Left lobe of liver (tissue), 2 donors: ENCODE measurements around the gene HSPD1. TPM values are rescaled to one million over a fixed set of nuclear protein-coding genes. Genes with fewer than 3 reads are reported as not detected.
"Not testable (repeated sequence)": the region's sequence is repeated elsewhere in the genome, so short reads cannot be mapped to it uniquely, and the experiment has no call there.

Experiments used
- ATAC-seq: fragments of 200-7000 bp; cut with Tn5 transposase; one replicate; pipeline ENCODE4 v1.9.1; 2020; ENCODE audit warnings: mild to moderate bottlenecking, moderate library complexity
- DNase-seq: peaks from one replicate; pipeline ENCODE4 v3.0.0-alpha.2; 2020; ENCODE audit warnings: low spot score
- total RNA-seq: library from RNA; stranded (reverse); gene quantifications from one replicate; pipeline ENCODE4 v1.2.1, GENCODE V29; 2021
- donor health status: DM: no; HTN: no; CAD: no; lungs with moderate emphysema.
- donor health status: DM: no; HTN: yes; CAD: no.

HSPD1 gene
- total RNA-seq, 1 donor from 2014 or later: 239 TPM

- ATAC-seq (no peak), DNase-seq (no peak)
Measured at GRCh38 chr2:197497326-197497725, 2.3 kb downstream of the HSPD1 start.

GRCh38 chr2:197496695-197497094, 2.9 kb downstream of the HSPD1 start:
- DNase-seq: no peak
- no peak for ATAC-seq

GRCh38 chr2:197495433-197496134, 4.1 kb downstream of the HSPD1 start:
- DNase-seq: peak; percentile 11
- no peak for ATAC-seq

GRCh38 chr2:197487385-197487784, 12.3 kb downstream of the HSPD1 start:
- peak; percentile 11 for DNase-seq
- no peak for ATAC-seq

GRCh38 chr2:197486175-197486574, 13.5 kb downstream of the HSPD1 start:
- DNase-seq (no peak), ATAC-seq (no peak)

- not testable (repeated sequence) for DNase-seq, ATAC-seq
Measured at GRCh38 chr2:197484248-197484647, 15.4 kb downstream of the HSPD1 start.

GRCh38 chr2:197480165-197481036, 19.2 kb downstream of the HSPD1 start:
- no peak for DNase-seq

GRCh38 chr2:197477797-197478196, 21.8 kb downstream of the HSPD1 start:
- no peak for DNase-seq
- no peak for ATAC-seq

More at GRCh38 chr2:197480165-197481036, 19.2 kb downstream of the HSPD1 start:
- peak; percentile 25 for ATAC-seq

- ATAC-seq (no peak), DNase-seq (no peak)
Measured at GRCh38 chr2:197472166-197472565, 27.5 kb downstream of the HSPD1 start.

GRCh38 chr2:197464175-197464574, 35.5 kb downstream of the HSPD1 start:
- ATAC-seq (no peak), DNase-seq (no peak)

GRCh38 chr2:197461057-197461456, 38.6 kb downstream of the HSPD1 start:
- DNase-seq (no peak), ATAC-seq (no peak)

- DNase-seq (no peak), ATAC-seq (no peak)
Measured at GRCh38 chr2:197460649-197461048, 39.0 kb downstream of the HSPD1 start.

GRCh38 chr2:197455428-197455827, 44.2 kb downstream of the HSPD1 start:
- no peak for DNase-seq
- ATAC-seq: no peak

- no peak for ATAC-seq
Measured at GRCh38 chr2:197454923-197455322, 44.7 kb downstream of the HSPD1 start.

GRCh38 chr2:197453914-197454398, 45.7 kb downstream of the HSPD1 start:
- ATAC-seq (peak; percentile 64), DNase-seq (peak; percentile 80)

More at GRCh38 chr2:197454923-197455322, 44.7 kb downstream of the HSPD1 start:
- DNase-seq: no peak

- peak; percentile 100 for DNase-seq
- peak; percentile 89 for ATAC-seq
Measured at GRCh38 chr2:197453123-197453913, 46.3 kb downstream of the HSPD1 start, which contains the start of gene COQ10B. TSS of gene COQ10B (plus strand) at chr2:197453552. CDS start at chr2:197453561, 9 bp downstream.

- ATAC-seq (peak; percentile 67), DNase-seq (no peak)
Measured at GRCh38 chr2:197452754-197453122, 46.9 kb downstream of the HSPD1 start.

- not testable (repeated sequence) for ATAC-seq, DNase-seq
Measured at GRCh38 chr2:197450935-197451358, 48.7 kb downstream of the HSPD1 start.

- ATAC-seq (no peak), DNase-seq (no peak)
Measured at GRCh38 chr2:197450465-197450864, 49.2 kb downstream of the HSPD1 start.

GRCh38 chr2:197446844-197447243, 52.8 kb downstream of the HSPD1 start:
- DNase-seq (no peak), ATAC-seq (no peak)

- ATAC-seq (no peak), DNase-seq (no peak)
Measured at GRCh38 chr2:197445746-197446145, 53.9 kb downstream of the HSPD1 start.
